Keratinocyte (primary cell): ENCODE results near the gene ZNF487. TPM values are rescaled to one million over a fixed set of nuclear protein-coding genes. Genes with fewer than 3 reads are reported as not detected.

Source experiments
- DNase-seq: peaks from one replicate; pipeline ENCODE4 v3.0.0-alpha.2; 2011; ENCODE audit warnings: low read depth, missing footprints, low spot score
- FAIRE-seq: peaks from 2 replicates; lab custom pipeline; 2011; peaks lifted over from hg19 to GRCh38; lab: Jason Lieb, UNC
- H2AFZ ChIP-seq: 2 replicates; pipeline ENCODE4 v1.6.0; 2012; ENCODE audit warnings: low read length, control low read depth, inconsistent platforms; ENCODE audit not compliant: control insufficient read depth
- H3K27ac ChIP-seq: 2 replicates; pipeline ENCODE4 v1.5.1; 2011; ENCODE audit warnings: low read length; ENCODE audit not compliant: control insufficient read depth, insufficient read depth
- H3K27me3 ChIP-seq: 3 replicates; pipeline ENCODE4 v1.6.0; 2011; ENCODE audit warnings: low read length; ENCODE audit not compliant: control insufficient read depth, insufficient read depth; ENCODE audit errors: extremely low read depth
- H3K36me3 ChIP-seq, 2 experiments: 2 replicates in 1 of 2; 3 replicates in 1 of 2; pipeline ENCODE4 v1.5.1; 2011; ENCODE audit warnings: low read length in 2 of 2, mild to moderate bottlenecking in 1 of 2; ENCODE audit not compliant: control insufficient read depth in 2 of 2, insufficient read depth in 2 of 2; ENCODE audit errors: extremely low read depth in 1 of 2
- H3K4me1 ChIP-seq: 3 replicates; pipeline ENCODE4 v1.5.1; 2011; ENCODE audit warnings: low read length; ENCODE audit not compliant: control insufficient read depth, insufficient read depth; ENCODE audit errors: extremely low read depth
- H3K4me2 ChIP-seq: 3 replicates; pipeline ENCODE4 v1.6.0; 2011; ENCODE audit warnings: low read depth, low read length; ENCODE audit not compliant: control insufficient read depth, insufficient read depth; ENCODE audit errors: extremely low read depth
- H3K4me3 ChIP-seq, 3 experiments: fragments of 200-600 bp in 1 of 3; sonication (generic) in 1 of 3; 2 replicates in 2 of 3; 3 replicates in 1 of 3; pipeline ENCODE4 v1.5.1; 2011 to 2016; ENCODE audit warnings: low read length in 3 of 3, mild to moderate bottlenecking in 3 of 3, control low read depth in 2 of 3, inconsistent platforms in 1 of 3, low read depth in 1 of 3, mixed read lengths in 1 of 3, mixed run types in 1 of 3, moderate library complexity in 1 of 3; ENCODE audit not compliant: control insufficient read depth in 2 of 3, insufficient read depth in 2 of 3; ENCODE audit errors: extremely low read depth in 1 of 3
- H3K79me2 ChIP-seq: 2 replicates; pipeline ENCODE4 v1.6.0; 2012; ENCODE audit warnings: low read length; ENCODE audit not compliant: control insufficient read depth, insufficient read depth
- H3K9ac ChIP-seq: 3 replicates; pipeline ENCODE4 v1.6.0; 2011; ENCODE audit warnings: low read length; ENCODE audit not compliant: control insufficient read depth, insufficient read depth; ENCODE audit errors: extremely low read depth
- H3K9me1 ChIP-seq: 3 replicates; pipeline ENCODE4 v1.6.0; 2011; ENCODE audit warnings: low read length; ENCODE audit not compliant: control insufficient read depth, insufficient read depth; ENCODE audit errors: extremely low read depth
- H3K9me3 ChIP-seq: 2 replicates; pipeline ENCODE4 v1.5.1; 2012; ENCODE audit warnings: low read depth, low read length; ENCODE audit not compliant: control insufficient read depth
- H4K20me1 ChIP-seq: 3 replicates; pipeline ENCODE4 v1.6.0; 2011; ENCODE audit warnings: low read length; ENCODE audit not compliant: control insufficient read depth, insufficient read depth; ENCODE audit errors: extremely low read depth
- CTCF ChIP-seq, 3 experiments: IDR thresholded peaks in 1 of 3; conservative IDR thresholded peaks in 1 of 3; optimal IDR thresholded peaks in 1 of 3; 2 replicates in 2 of 3; 3 replicates in 1 of 3; pipeline versions ENCODE3 to v1.5.1; 2011; ENCODE audit warnings: low read length in 3 of 3, mild to moderate bottlenecking in 3 of 3, moderate library complexity in 2 of 3, control low read depth in 1 of 3, inconsistent platforms in 1 of 3; ENCODE audit not compliant: insufficient read depth in 2 of 3; ENCODE audit errors: extremely low read depth in 1 of 3
- EZH2 ChIP-seq: IDR thresholded peaks from one replicate; pipeline ENCODE4 v1.6.1; 2012; ENCODE audit warnings: inconsistent platforms, mild to moderate bottlenecking, low read length, moderate library complexity
- dilution Hi-C: fragments of 300-500 bp; cut with MboI; formaldehyde crosslinking; loops from one replicate; pipeline ENCODE4 v1.7.0; 2020; ENCODE audit warnings: low sequenced_read_pairs; ENCODE audit not compliant: extremely low pct_ligation_motif_present
- polyA plus RNA-seq, 5 experiments: library from polyadenylated mRNA; depleted of rRNA in 3 of 5; stranded (reverse) in 3 of 5; stranded (forward) in 1 of 5; unstranded in 1 of 5; fragments of >200 nt; gene quantifications; 1 replicate in 1 of 5; 2 replicates in 3 of 5; 3 replicates in 1 of 5; pipeline versions ENCODE4 v1.2.1 to v1.2.3, GENCODE V29; 2011 to 2012; ENCODE audit warnings: missing spikeins in 2 of 5, low read depth in 1 of 5, low replicate concordance in 1 of 5

Gene ZNF487
- polyA plus RNA-seq, 1 donor (not counting 4 experiments of a cell fraction or from before 2014, with no cell fraction given) = 4.1 TPM

GRCh38 chr10:43437141-43437870 lies 395 bp downstream of the ZNF487 start:
- peaks cover 3% of the 10 kb centered on the region for H3K4me1 ChIP-seq
- no peaks in the 10 kb centered on the region for H4K20me1 ChIP-seq
- TF ChIP-seq EZH2 (no peak), CTCF (optimal IDR thresholded peaks at IDR 0.05 in 1 of 3, IDR thresholded peaks at IDR 0.05 in 1 of 3, conservative IDR thresholded peaks at IDR 0.05 in 1 of 3; ENCODE audit: extremely low read depth in 1 of 3, insufficient read depth in 2 of 3, low read length in 3 of 3) (no peak)
- H3K36me3 ChIP-seq = no peaks in the 10 kb centered on the region
- no peaks in the 10 kb centered on the region for H3K9me1 ChIP-seq
- peaks cover 7% of the 10 kb centered on the region for H3K79me2 ChIP-seq
- H3K27ac ChIP-seq = peak overlapping the region; percentile 98
- dilution Hi-C loops = no loop called here
- peak overlapping the region; percentile 98 for H3K9ac ChIP-seq
- no peaks in the 10 kb centered on the region for H3K9me3 ChIP-seq
- peak overlapping the region; percentile 87 for H2AFZ ChIP-seq
- H3K4me3 ChIP-seq = peak overlapping the region; percentile 69 to 93 (median 93)
- DNase-seq (no peak), FAIRE-seq (no peak)
- no peaks in the 10 kb centered on the region for H3K27me3 ChIP-seq
- peak overlapping the region; percentile 98 for H3K4me2 ChIP-seq

GRCh38 chr10:43440463-43441134 lies 3.7 kb downstream of the ZNF487 start:
- H3K9me3 ChIP-seq = no peaks in the 10 kb centered on the region
- no peaks in the 10 kb centered on the region for H3K9me1 ChIP-seq
- H3K4me1 ChIP-seq = peaks cover 19% of the 10 kb centered on the region
- H4K20me1 ChIP-seq = no peaks in the 10 kb centered on the region
- H3K27ac ChIP-seq = no peak overlapping the region
- no peak for FAIRE-seq
- no peak overlapping the region for H3K4me2 ChIP-seq
- no peak overlapping the region for H2AFZ ChIP-seq
- no peak overlapping the region for H3K9ac ChIP-seq
- no peak for DNase-seq
- no peaks in the 10 kb centered on the region for H3K27me3 ChIP-seq
- H3K4me3 ChIP-seq = no peak overlapping the region
- no peak for TF ChIP-seq EZH2
- TF ChIP-seq CTCF (optimal IDR thresholded peaks at IDR 0.05 in 1 of 3, IDR thresholded peaks at IDR 0.05 in 1 of 3, conservative IDR thresholded peaks at IDR 0.05 in 1 of 3; ENCODE audit: extremely low read depth in 1 of 3, insufficient read depth in 2 of 3, low read length in 3 of 3) = no peak
- H3K36me3 ChIP-seq = no peaks in the 10 kb centered on the region
- dilution Hi-C loops = no loop called here
- peaks cover 7% of the 10 kb centered on the region for H3K79me2 ChIP-seq
